ENCODE data around the gene LRP1B.

GRCh38 chr2:140943867-140944266 is 1186.9 kb downstream of the LRP1B start:
- TF ChIP-seq EZH2 (IDR thresholded peaks at IDR 0.05; ENCODE audit: borderline replicate concordance, insufficient read depth, low read depth, low read length, poor library complexity, severe bottlenecking) (no peak), CTCF (IDR thresholded peaks at IDR 0.05) (no peak)
